Adrenal gland (tissue), 5 donors: ENCODE data around the gene ERVFRD-1.

Source experiments
- POLR2A ChIP-seq, 2 donors: fragments of 450-650 bp; IDR thresholded peaks; one replicate each; pipeline ENCODE4 v1.6.1; 2017; ENCODE audit warnings: antibody characterized with exemption in 2 of 2, mild to moderate bottlenecking in 2 of 2, moderate library complexity in 1 of 2
- TF ChIP-seq, protein P1 (sequence below), 6 experiments: fragments of 450-650 bp in 4 of 6; fragments of 200-600 bp in 2 of 6; sonication (generic) in 1 of 6; IDR thresholded peaks; 1 replicate in 5 of 6; 2 replicates in 1 of 6; pipeline versions ENCODE4 v1.5.1 to v1.8.0; 2016 to 2021; ENCODE audit warnings: antibody characterized with exemption in 6 of 6, mild to moderate bottlenecking in 2 of 6, moderate library complexity in 1 of 6
- donor health status: DM: no; HTN: no; CAD: no.

DNA sequence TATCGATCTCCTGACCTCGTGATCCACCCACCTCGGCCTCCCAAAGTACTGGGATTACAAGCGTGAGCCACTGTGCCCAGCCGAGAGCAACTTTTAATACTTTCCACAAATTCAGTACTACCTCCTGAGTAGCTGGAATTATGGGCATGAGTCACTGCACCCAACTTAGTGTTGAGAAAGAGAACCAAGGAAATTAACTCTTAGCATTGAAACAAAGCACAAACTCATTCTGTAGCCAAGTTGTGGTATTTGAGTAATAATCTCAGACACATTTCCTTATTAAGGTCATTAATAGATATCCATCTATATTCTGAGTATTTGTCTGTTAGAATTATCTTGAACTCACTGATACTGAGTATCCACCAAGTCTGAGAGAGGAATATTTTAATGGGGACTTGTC lies 53.1 kb downstream of the ERVFRD-1 start:
- no peak for TF ChIP-seq POLR2A (IDR thresholded peaks at IDR 0.05)
- TF ChIP-seq, protein P1, sequence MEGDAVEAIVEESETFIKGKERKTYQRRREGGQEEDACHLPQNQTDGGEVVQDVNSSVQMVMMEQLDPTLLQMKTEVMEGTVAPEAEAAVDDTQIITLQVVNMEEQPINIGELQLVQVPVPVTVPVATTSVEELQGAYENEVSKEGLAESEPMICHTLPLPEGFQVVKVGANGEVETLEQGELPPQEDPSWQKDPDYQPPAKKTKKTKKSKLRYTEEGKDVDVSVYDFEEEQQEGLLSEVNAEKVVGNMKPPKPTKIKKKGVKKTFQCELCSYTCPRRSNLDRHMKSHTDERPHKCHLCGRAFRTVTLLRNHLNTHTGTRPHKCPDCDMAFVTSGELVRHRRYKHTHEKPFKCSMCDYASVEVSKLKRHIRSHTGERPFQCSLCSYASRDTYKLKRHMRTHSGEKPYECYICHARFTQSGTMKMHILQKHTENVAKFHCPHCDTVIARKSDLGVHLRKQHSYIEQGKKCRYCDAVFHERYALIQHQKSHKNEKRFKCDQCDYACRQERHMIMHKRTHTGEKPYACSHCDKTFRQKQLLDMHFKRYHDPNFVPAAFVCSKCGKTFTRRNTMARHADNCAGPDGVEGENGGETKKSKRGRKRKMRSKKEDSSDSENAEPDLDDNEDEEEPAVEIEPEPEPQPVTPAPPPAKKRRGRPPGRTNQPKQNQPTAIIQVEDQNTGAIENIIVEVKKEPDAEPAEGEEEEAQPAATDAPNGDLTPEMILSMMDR (IDR thresholded peaks at IDR 0.05) = no peak
